K562 (cell line): ENCODE measurements around the gene SAE1. TPM values are rescaled to one million over a fixed set of nuclear protein-coding genes. Genes with fewer than 3 reads are reported as not detected.

Experiments used
- ADNP ChIP-seq: fragments of 200-800 bp; sonication (Bioruptor generic); IDR thresholded peaks from 2 replicates; pipeline ENCODE4 v1.6.1; 2016; ENCODE audit warnings: missing genetic modification characterization, missing compliant biosample characterization
- BCOR ChIP-seq: fragments of 450-650 bp; IDR thresholded peaks from 2 replicates; pipeline ENCODE4 v1.6.1; 2016
- CC2D1A ChIP-seq: fragments of 450-650 bp; IDR thresholded peaks from 2 replicates; pipeline ENCODE4 v1.6.1; 2017; ENCODE audit warnings: mild to moderate bottlenecking
- CXXC5 ChIP-seq: fragments of 250-450 bp; sonication (Bioruptor Pico); IDR thresholded peaks from 2 replicates; pipeline ENCODE4 v1.8.0; 2022; ENCODE audit warnings: inconsistent platforms, mild to moderate bottlenecking, moderate library complexity
- E2F6 ChIP-seq, 2 experiments: IDR thresholded peaks; 2 replicates each; pipeline ENCODE4 v1.6.1; 2011; ENCODE audit warnings: borderline replicate concordance in 1 of 2, control low read depth in 1 of 2, low read depth in 1 of 2, low read length in 1 of 2, mild to moderate bottlenecking in 1 of 2, mixed read lengths in 1 of 2, moderate library complexity in 1 of 2; ENCODE audit not compliant: insufficient read depth in 1 of 2, insufficient read length in 1 of 2, poor library complexity in 1 of 2, severe bottlenecking in 1 of 2; ENCODE audit errors: extremely low read depth in 1 of 2
- E4F1 ChIP-seq: fragments of 250-450 bp; sonication (Bioruptor Pico); IDR thresholded peaks from 2 replicates; pipeline ENCODE4 v1.5.0; 2021; ENCODE audit warnings: mild to moderate bottlenecking, borderline replicate concordance
- FOXK2 ChIP-seq, 2 experiments: fragments of 450-650 bp; IDR thresholded peaks in 1 of 2; conservative IDR thresholded peaks in 1 of 2; 2 replicates each; pipeline ENCODE4 v1.6.1; 2016; ENCODE audit warnings: low read depth in 2 of 2, mild to moderate bottlenecking in 1 of 2
- GTF3C2 ChIP-seq: IDR thresholded peaks from 3 replicates; pipeline ENCODE4 v1.6.1; 2011; ENCODE audit warnings: borderline replicate concordance, mild to moderate bottlenecking, moderate library complexity; ENCODE audit not compliant: insufficient read length; ENCODE audit errors: extremely low read depth
- HMGXB4 ChIP-seq: sonication (generic); formaldehyde crosslinking; IDR thresholded peaks from 2 replicates; pipeline ENCODE4 v1.8.1; 2023; ENCODE audit warnings: mild to moderate bottlenecking, missing genetic modification reagents
- MEF2D ChIP-seq: conservative IDR thresholded peaks from 2 replicates; pipeline ENCODE4 v1.6.1; 2016; ENCODE audit warnings: low read depth, missing genetic modification characterization, missing compliant biosample characterization
- MNT ChIP-seq, 2 experiments: fragments of 450-650 bp; conservative IDR thresholded peaks; 2 replicates each; pipeline ENCODE4 v1.6.1; 2017; ENCODE audit warnings: mild to moderate bottlenecking in 2 of 2, moderate library complexity in 2 of 2
- NBN ChIP-seq: fragments of 450-650 bp; IDR thresholded peaks from 2 replicates; pipeline ENCODE4 v1.6.1; 2016; ENCODE audit warnings: low read depth, mild to moderate bottlenecking
- PHF20 ChIP-seq: fragments of 450-650 bp; IDR thresholded peaks from 2 replicates; pipeline ENCODE4 v1.6.1; 2018; ENCODE audit not compliant: partially characterized antibody
- RBBP5 ChIP-seq: fragments of 200-600 bp; sonication (generic); IDR thresholded peaks from 2 replicates; pipeline ENCODE4 v1.6.1; 2012; ENCODE audit warnings: borderline replicate concordance, mild to moderate bottlenecking, low read length, control low read depth, inconsistent platforms; ENCODE audit not compliant: insufficient read depth, poor library complexity, severe bottlenecking
- ZNF766 ChIP-seq: fragments of 200-800 bp; sonication (Bioruptor generic); conservative IDR thresholded peaks from 2 replicates; pipeline ENCODE4 v1.6.1; 2016; ENCODE audit warnings: missing genetic modification characterization, missing compliant biosample characterization
- polyA plus RNA-seq, 8 experiments: library from polyadenylated mRNA; depleted of rRNA in 4 of 8; stranded (reverse) in 5 of 8; unstranded in 3 of 8; fragments of >200 nt; fragmentation: Nextera tagmentation in 2 of 8; fragmentation: Illumina TruSeq in 1 of 8; extraction: Ambion mirVana in 2 of 8; extraction: Trizol in 1 of 8; gene quantifications; 2 replicates each; pipeline versions ENCODE4 v1.2.1 to v1.2.3, GENCODE V29; 2011 to 2014; ENCODE audit warnings: inconsistent platforms in 1 of 8, missing spikeins in 1 of 8
- total RNA-seq, 7 experiments: library from RNA; depleted of rRNA in 6 of 7; stranded (reverse); fragments of >200 nt in 6 of 7; fragmentation: Illumina TruSeq in 2 of 7; extraction: Trizol in 2 of 7; gene quantifications; 2 replicates each; pipeline versions ENCODE4 v1.2.1 to v1.2.3, GENCODE V29; 2011 to 2021; ENCODE audit warnings: low replicate concordance in 1 of 7

The SAE1 gene
- total and polyA plus RNA-seq, 9 of the 15 experiments (the other 6 are each of a cell fraction or from before 2014, with no cell fraction given) = 82.8 to 299 (median 217) TPM

- TF ChIP-seq E4F1 (CRISPR knock-in tag) (no peak), BCOR (no peak), RBBP5 (no peak), MEF2D (tag) (peak; percentile 96), CXXC5 (no peak; the same call in 1 of the 2 replicates), MNT (conservative IDR thresholded peaks at IDR 0.05) (peak; percentile 80 to 83), CC2D1A (no peak; the same call in 1 of the 2 replicates), ZNF766 (peak; percentile 86), HMGXB4 (CRISPR knock-in tag) (peak; percentile 45; the same call in 1 of the 2 replicates), FOXK2 (conservative IDR thresholded peaks at IDR 0.05 in 1 of 2, IDR thresholded peaks at IDR 0.05 in 1 of 2; ENCODE audit: low read depth in 2 of 2) (peak; percentile 68 to 80; a peak in 3 of 4 replicates), ADNP (no peak), E2F6 (IDR thresholded peaks at IDR 0.05; ENCODE audit: borderline replicate concordance in 1 of 2, extremely low read depth in 1 of 2, insufficient read depth in 1 of 2, insufficient read length in 1 of 2, low read depth in 1 of 2, low read length in 1 of 2, poor library complexity in 1 of 2, severe bottlenecking in 1 of 2) (peak; percentile 71 to 78), NBN (peak; percentile 97), GTF3C2 (no peak), PHF20 (peak; percentile 63)
These were observed 17.4 kb upstream of the SAE1 start, which contains the start of gene ZC3H4 (continued) for GRCh38 chr19:47112997-47113849.
